Measurements from ENCODE around the gene CHKB.
A peak's percentile ranks its signal among the peaks of the same experiment; 100 is the strongest.
"Not testable (repeated sequence)": the region's sequence is repeated elsewhere in the genome, so short reads cannot be mapped to it uniquely, and the experiment has no call there.

Gene CHKB

DNA sequence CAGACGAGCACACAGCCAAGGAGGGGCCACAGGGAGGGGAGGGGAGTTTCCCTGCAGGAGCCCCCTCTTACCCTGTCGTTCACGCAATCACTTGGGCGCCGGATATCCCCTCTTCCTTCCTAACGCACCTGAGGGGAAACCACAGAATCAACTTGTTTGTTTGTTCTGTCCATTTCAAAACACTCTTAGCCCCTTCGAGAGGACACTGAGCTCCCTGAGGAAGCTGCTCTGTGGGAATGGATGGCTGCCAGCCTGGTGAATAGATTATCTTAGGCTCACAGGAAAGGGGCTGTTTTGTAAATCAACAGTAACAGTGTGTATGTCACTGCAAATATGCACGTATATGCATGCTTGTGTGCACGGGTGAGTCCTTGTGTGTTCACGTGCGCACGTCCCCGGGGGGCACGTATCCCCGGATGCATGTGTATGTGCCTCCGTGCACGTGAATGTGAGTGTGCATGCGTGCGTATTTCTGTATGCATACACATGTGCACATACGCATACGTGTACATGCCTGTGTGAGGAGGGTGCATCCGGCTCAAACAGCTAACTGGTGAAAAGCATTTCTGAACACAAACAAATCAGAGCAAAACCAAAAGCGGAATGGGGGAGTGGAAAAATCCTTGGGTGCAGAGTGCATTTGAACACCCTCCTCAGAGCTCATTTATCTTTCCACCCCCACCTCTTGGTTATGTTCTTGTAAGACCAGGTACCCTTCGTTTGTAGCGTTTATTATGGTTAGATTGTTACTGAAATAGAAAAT is 38.1 kb upstream of the CHKB start:
- peak overlapping the region; percentile 87 for H3K4me3 Mint-ChIP-seq
- peak overlapping the region; percentile 93 for H3K27ac Mint-ChIP-seq
- H3K9me3 Mint-ChIP-seq (ENCODE audit: low read depth), result no peaks in the 10 kb centered on the region
- peaks cover 34% of the 10 kb centered on the region for H3K4me1 Mint-ChIP-seq (ENCODE audit: low read depth)
- H3K36me3 Mint-ChIP-seq, result no peaks in the 10 kb centered on the region
- H3K27me3 Mint-ChIP-seq, result no peaks in the 10 kb centered on the region

GRCh38 chr22:50614296-50614695 is 31.6 kb upstream of the CHKB start:
- H3K4me1 Mint-ChIP-seq (ENCODE audit: low read depth), result not testable (repeated sequence)

DNA sequence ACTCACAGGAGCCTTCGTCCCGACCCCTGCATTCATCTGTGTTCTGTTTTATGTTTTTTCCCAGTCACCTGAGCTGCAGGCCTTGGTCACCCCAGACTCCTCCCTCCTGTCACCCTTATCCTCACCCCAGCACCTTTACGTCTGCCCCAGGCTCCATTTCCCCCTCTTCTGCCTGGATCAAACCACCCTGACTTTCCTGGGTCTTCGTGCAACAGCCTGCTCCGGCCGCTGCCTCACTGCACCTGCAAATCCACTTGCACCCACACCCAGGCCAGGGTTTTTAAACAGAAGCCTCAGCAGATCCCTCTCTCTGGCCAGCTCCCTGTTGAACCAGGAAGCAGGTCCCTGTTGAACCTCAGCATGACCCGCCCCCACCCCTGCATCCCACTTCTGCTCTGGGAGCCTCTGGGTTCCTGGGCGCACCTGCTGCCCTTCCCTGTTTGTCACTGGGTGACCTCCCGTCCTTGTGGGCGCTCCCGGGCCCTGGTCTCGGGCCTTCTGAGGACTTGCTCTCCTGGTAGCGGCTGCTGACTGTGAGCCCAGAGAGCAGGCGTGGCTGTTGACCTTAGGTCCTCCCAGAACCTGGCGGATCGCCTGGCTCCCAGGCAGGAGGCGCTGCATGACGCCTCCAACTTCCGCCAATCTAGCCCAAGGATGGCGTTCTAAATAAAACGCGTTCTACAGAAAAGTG is 30.8 kb upstream of the CHKB start:
- Mint-ChIP-seq H3K4me3 (no peak overlapping the region), H3K36me3 (no peaks in the 10 kb centered on the region), H3K4me1 (ENCODE audit: low read depth) (peaks cover 7% of the 10 kb centered on the region), H3K27ac (no peak overlapping the region), H3K27me3 (peaks cover 1% of the 10 kb centered on the region), H3K9me3 (ENCODE audit: low read depth) (no peaks in the 10 kb centered on the region)

More at GRCh38 chr22:50614296-50614695, 31.6 kb upstream of the CHKB start:
- not testable (repeated sequence) for H3K27me3 Mint-ChIP-seq; H3K27ac Mint-ChIP-seq; H3K9me3 Mint-ChIP-seq (ENCODE audit: low read depth); H3K4me3 Mint-ChIP-seq; H3K36me3 Mint-ChIP-seq

DNA sequence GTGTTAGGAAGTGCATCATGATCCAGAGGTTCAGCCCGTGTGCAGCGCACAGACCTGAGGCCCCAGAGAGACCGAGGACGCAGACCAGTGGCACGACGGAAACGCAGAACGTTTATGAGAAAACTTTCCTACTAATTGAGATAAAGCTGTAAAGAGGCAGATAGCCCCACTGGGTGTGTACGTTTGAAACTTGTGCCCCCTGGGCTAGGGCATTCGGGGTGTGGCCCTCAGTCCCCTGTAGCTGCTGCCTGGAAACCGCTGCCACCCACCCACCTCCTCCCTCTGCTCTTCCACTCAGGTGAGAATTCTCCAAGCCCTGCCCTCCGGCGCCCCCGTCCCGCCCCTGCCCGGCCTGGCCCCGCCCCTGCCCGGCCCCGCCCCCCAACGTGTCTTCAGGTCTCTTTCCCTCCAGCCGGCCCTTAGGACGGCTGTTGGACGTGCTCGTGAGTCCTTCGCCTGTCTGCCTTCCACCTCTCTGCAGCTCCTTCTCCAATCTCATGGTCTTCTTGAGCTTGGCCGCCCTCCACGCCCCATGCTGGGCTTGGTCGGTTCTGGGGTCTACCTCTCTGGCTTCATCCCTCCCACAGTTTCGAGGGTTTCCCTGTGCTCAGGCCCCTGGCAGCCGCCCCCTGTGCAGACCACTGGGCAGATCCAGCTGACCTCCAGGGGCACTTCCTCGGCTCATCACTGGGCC is 30.0 kb upstream of the CHKB start:
- Mint-ChIP-seq H3K36me3 (no peaks in the 10 kb centered on the region), H3K4me1 (ENCODE audit: low read depth) (peaks cover 7% of the 10 kb centered on the region), H3K27me3 (peaks cover 1% of the 10 kb centered on the region), H3K4me3 (no peak overlapping the region), H3K27ac (no peak overlapping the region), H3K9me3 (ENCODE audit: low read depth) (no peaks in the 10 kb centered on the region)

DNA sequence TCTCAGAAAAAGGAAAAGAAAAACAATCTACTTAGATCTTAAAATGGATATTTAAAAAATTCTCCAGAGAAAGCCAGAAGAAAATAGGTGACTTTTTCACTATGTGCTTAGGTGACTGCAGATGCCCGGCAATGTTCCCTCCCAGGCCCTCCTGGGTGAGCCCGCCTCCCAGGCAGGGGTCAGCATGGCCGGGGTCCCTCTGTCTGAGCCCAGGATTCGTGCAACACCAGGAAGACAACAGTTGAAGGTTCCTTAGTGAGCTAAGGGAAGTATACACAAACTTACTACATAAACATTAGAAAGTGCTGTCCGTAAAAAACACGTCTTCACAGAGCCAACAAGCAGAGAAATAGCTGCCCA is 29.5 kb upstream of the CHKB start:
- H3K27ac Mint-ChIP-seq, result no peak overlapping the region
- peaks cover 5% of the 10 kb centered on the region for H3K27me3 Mint-ChIP-seq
- peaks cover 7% of the 10 kb centered on the region for H3K4me1 Mint-ChIP-seq (ENCODE audit: low read depth)
- no peaks in the 10 kb centered on the region for H3K9me3 Mint-ChIP-seq (ENCODE audit: low read depth)
- no peaks in the 10 kb centered on the region for H3K36me3 Mint-ChIP-seq
- no peak overlapping the region for H3K4me3 Mint-ChIP-seq

- H3K4me1 Mint-ChIP-seq (ENCODE audit: low read depth), result peaks cover 7% of the 10 kb centered on the region
- H3K27me3 Mint-ChIP-seq, result peaks cover 5% of the 10 kb centered on the region
- no peaks in the 10 kb centered on the region for H3K9me3 Mint-ChIP-seq (ENCODE audit: low read depth)
- no peak overlapping the region for H3K27ac Mint-ChIP-seq
- no peaks in the 10 kb centered on the region for H3K36me3 Mint-ChIP-seq
- H3K4me3 Mint-ChIP-seq, result no peak overlapping the region
Measured at GRCh38 chr22:50611341-50612060, 28.9 kb upstream of the CHKB start.

- Mint-ChIP-seq H3K9me3 (ENCODE audit: low read depth) (no peaks in the 10 kb centered on the region), H3K4me3 (no peak overlapping the region), H3K27ac (no peak overlapping the region), H3K4me1 (ENCODE audit: low read depth) (peaks cover 7% of the 10 kb centered on the region), H3K36me3 (no peaks in the 10 kb centered on the region), H3K27me3 (peaks cover 5% of the 10 kb centered on the region)
Measured at GRCh38 chr22:50610581-50610980, 27.9 kb upstream of the CHKB start.

DNA sequence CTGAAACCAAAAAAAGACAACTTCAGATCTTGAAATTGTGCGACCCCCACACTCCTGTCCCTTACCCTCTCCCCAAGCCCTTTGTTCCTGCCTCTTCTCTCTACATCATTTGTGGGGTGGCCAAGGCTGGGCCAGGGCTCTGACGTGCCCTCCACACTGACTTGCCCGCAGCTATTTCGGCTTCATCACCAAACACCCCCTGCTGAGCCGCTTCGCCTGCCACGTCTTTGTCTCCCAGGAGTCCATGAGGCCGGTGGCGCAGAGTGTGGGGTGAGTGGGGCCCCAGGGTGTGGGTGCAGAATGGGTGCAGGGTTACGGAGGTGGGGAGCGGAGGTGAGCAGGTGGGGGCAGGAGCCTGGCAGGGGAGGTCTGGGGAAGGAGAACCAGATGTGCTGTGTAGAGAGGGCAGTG is 27.4 kb upstream of the CHKB start:
- Mint-ChIP-seq H3K27ac (no peak overlapping the region), H3K4me1 (ENCODE audit: low read depth) (peaks cover 7% of the 10 kb centered on the region), H3K9me3 (ENCODE audit: low read depth) (no peaks in the 10 kb centered on the region), H3K36me3 (no peaks in the 10 kb centered on the region), H3K4me3 (no peak overlapping the region), H3K27me3 (peaks cover 5% of the 10 kb centered on the region)

- no peak overlapping the region for H3K4me3 Mint-ChIP-seq
- no peaks in the 10 kb centered on the region for H3K9me3 Mint-ChIP-seq (ENCODE audit: low read depth)
Measured at GRCh38 chr22:50609599-50609998, 26.9 kb upstream of the CHKB start.

GRCh38 chr22:50608996-50609395 is 26.3 kb upstream of the CHKB start:
- no peaks in the 10 kb centered on the region for H3K36me3 Mint-ChIP-seq
- peaks cover 7% of the 10 kb centered on the region for H3K4me1 Mint-ChIP-seq (ENCODE audit: low read depth)
- H3K27ac Mint-ChIP-seq, result no peak overlapping the region
- H3K27me3 Mint-ChIP-seq, result peaks cover 5% of the 10 kb centered on the region
- no peaks in the 10 kb centered on the region for H3K9me3 Mint-ChIP-seq (ENCODE audit: low read depth)
- H3K4me3 Mint-ChIP-seq, result no peak overlapping the region

More at GRCh38 chr22:50609599-50609998, 26.9 kb upstream of the CHKB start:
- H3K4me1 Mint-ChIP-seq (ENCODE audit: low read depth), result peaks cover 7% of the 10 kb centered on the region
- H3K27ac Mint-ChIP-seq, result no peak overlapping the region
- peaks cover 5% of the 10 kb centered on the region for H3K27me3 Mint-ChIP-seq
- no peaks in the 10 kb centered on the region for H3K36me3 Mint-ChIP-seq

DNA sequence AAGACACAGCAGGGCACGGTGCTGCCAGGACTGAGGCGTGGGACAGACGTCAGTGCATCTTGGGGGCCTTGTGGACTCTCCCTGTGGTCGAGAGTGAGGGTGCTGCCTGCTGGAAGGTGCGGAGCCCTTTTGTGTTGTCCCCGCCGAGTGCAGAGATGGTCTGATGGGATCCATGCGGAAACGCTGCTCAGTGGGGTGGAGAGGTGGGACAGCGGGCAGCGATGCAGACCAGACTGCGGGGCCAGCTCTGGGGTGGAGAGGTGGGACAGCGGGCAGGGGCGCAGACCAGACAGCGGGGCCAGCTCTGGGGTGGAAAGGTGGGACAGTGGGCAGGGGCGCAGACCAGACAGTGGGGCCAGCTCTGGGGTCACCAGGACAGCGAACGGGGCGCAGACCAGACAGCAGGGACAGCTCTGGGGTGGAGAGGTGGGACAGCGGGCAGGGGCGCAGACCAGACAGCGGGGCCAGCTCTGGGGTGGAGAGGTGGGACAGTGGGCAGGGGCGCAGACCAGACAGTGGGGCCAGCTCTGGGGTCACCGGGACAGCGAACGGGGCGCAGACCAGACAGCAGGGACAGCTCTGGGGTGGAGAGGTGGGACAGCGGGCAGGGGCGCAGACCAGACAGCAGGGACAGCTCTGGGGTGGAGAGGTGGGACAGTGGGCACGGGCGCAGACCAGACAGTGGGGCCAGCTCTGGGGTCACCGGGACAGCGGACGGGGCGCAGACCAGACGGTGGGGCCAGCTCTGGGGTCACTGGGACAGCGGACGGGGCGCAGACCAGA is 25.6 kb upstream of the CHKB start:
- H3K36me3 Mint-ChIP-seq; H3K9me3 Mint-ChIP-seq (ENCODE audit: low read depth); H3K27ac Mint-ChIP-seq; H3K4me3 Mint-ChIP-seq; H3K27me3 Mint-ChIP-seq; H3K4me1 Mint-ChIP-seq (ENCODE audit: low read depth): not testable (repeated sequence)

- Mint-ChIP-seq H3K9me3 (ENCODE audit: low read depth) (no peaks in the 10 kb centered on the region), H3K4me3 (no peak overlapping the region), H3K36me3 (no peaks in the 10 kb centered on the region), H3K4me1 (ENCODE audit: low read depth) (peaks cover 6% of the 10 kb centered on the region), H3K27ac (no peak overlapping the region), H3K27me3 (peaks cover 7% of the 10 kb centered on the region)
Measured at GRCh38 chr22:50607659-50608020, 25.0 kb upstream of the CHKB start.

DNA sequence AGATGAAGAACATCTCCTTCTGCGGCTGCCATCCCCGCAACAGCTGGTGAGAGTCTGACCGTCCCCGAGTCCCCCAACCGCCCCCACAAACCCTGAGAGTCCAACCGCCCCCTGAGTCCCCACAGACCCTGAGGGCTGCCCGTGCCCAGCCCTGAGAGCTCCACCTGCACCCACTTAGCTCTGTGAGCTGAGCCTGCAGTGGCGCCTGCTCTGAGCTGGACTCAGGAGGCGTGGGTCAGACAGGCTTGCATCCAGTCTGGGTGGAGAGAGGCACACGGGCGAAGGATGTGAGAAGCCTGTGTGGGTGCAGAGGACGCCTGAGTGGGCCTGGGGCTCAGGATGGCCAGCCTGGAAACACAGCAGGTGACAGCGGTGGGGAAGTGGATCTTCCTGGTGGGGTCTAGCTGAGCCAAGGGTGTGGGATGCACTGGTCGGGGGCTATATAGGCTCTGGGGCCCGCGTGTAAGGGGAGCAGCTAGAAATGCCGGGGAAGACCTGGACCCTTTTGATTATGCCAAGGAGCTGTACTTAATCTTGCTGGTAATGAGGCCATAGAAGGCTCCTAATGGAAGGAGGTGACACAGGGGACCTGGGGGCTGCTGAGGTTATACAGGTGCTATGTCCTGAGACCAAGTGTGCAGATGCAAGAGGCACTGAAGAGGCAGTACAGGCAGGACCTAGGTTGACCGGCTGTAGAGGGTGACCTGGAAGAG is 24.5 kb upstream of the CHKB start:
- Mint-ChIP-seq H3K27me3 (peaks cover 11% of the 10 kb centered on the region), H3K4me3 (no peak overlapping the region), H3K36me3 (no peaks in the 10 kb centered on the region), H3K27ac (no peak overlapping the region), H3K4me1 (ENCODE audit: low read depth) (peaks cover 5% of the 10 kb centered on the region), H3K9me3 (ENCODE audit: low read depth) (no peaks in the 10 kb centered on the region)
